Glomerular endothelial cell (primary cell): ENCODE measurements around the gene PLD2. TPM values are rescaled to one million over a fixed set of nuclear protein-coding genes. Genes with fewer than 3 reads are reported as not detected.

Experiments
- DNase-seq: peaks from one replicate; pipeline ENCODE4 v3.0.0-alpha.2; 2011; ENCODE audit warnings: low read depth, low spot score; ENCODE audit errors: extremely low read depth
- total RNA-seq: library from RNA; depleted of rRNA; stranded (reverse); fragments of >200 nt; gene quantifications from 2 replicates; pipeline ENCODE4 v1.2.3, GENCODE V29; 2015

The PLD2 gene
- total RNA-seq, 1 donor from 2014 or later = 33.5 TPM

GRCh38 chr17:4833941-4834680 is 27.2 kb downstream of the PLD2 start:
- DNase-seq = no peak

- DNase-seq = no peak
Observed at GRCh38 chr17:4834681-4835020, 27.7 kb downstream of the PLD2 start.

- DNase-seq = no peak
Observed at GRCh38 chr17:4836221-4836620, 29.3 kb downstream of the PLD2 start.

- no peak for DNase-seq
Observed at GRCh38 chr17:4837471-4838308, 30.7 kb downstream of the PLD2 start.

- no peak for DNase-seq
Observed at GRCh38 chr17:4838309-4838785, 31.4 kb downstream of the PLD2 start.

- DNase-seq = no peak
Observed at GRCh38 chr17:4839221-4839620, 32.3 kb downstream of the PLD2 start.

- no peak for DNase-seq
Observed at GRCh38 chr17:4839965-4840892, 33.3 kb downstream of the PLD2 start.

GRCh38 chr17:4840893-4841242 is 33.9 kb downstream of the PLD2 start:
- no peak for DNase-seq

GRCh38 chr17:4842376-4842775 is 35.4 kb downstream of the PLD2 start:
- DNase-seq = no peak

GRCh38 chr17:4843321-4844000 is 36.5 kb downstream of the PLD2 start:
- DNase-seq = no peak

- DNase-seq = no peak
Observed at GRCh38 chr17:4845118-4845517, 38.2 kb downstream of the PLD2 start.

- DNase-seq = no peak
Observed at GRCh38 chr17:4846635-4847390, 39.9 kb downstream of the PLD2 start.

GRCh38 chr17:4849011-4849536 is 42.1 kb downstream of the PLD2 start:
- DNase-seq = no peak

- no peak for DNase-seq
Observed at GRCh38 chr17:4850246-4850645, 43.3 kb downstream of the PLD2 start.

- no peak for DNase-seq
Observed at GRCh38 chr17:4851084-4851483, 44.1 kb downstream of the PLD2 start.

GRCh38 chr17:4852567-4853207 is 45.7 kb downstream of the PLD2 start:
- no peak for DNase-seq

GRCh38 chr17:4853208-4853671 is 46.3 kb downstream of the PLD2 start:
- no peak for DNase-seq

- DNase-seq = no peak
Observed at GRCh38 chr17:4854111-4854681, 47.2 kb downstream of the PLD2 start.
